Activated T-helper 2 cell treated with anti-CD3 and anti-CD28 coated beads, Interferon-gamma antibody, Interleukin-2, Interleukin-4, amounts not matched to agents 10 μg/mL and 5 μg/mL and 100 μg/mL, durations not matched to agents 14 hours and 24 hours and 36 hours (primary cell): ENCODE results near the gene GLP1R. TPM values are rescaled to one million over a fixed set of nuclear protein-coding genes. Genes with fewer than 3 reads are reported as not detected.

Experiments
- DNase-seq: peaks from one replicate; pipeline ENCODE4 v3.0.0; 2021; ENCODE audit warnings: low spot score
- H3K27ac Mint-ChIP-seq: one replicate; pipeline ENCODE4 v1.8.0; 2021; ENCODE audit warnings: mixed read lengths
- H3K27me3 Mint-ChIP-seq: one replicate; pipeline ENCODE4 v1.8.0; 2021; ENCODE audit warnings: low read depth, mixed read lengths
- H3K36me3 Mint-ChIP-seq: one replicate; pipeline ENCODE4 v1.8.0; 2021; ENCODE audit warnings: low read depth, mixed read lengths
- H3K4me1 Mint-ChIP-seq: one replicate; pipeline ENCODE4 v1.8.0; 2021; ENCODE audit warnings: low read depth, mixed read lengths
- H3K4me3 Mint-ChIP-seq: one replicate; pipeline ENCODE4 v1.8.0; 2021; ENCODE audit warnings: low read depth, mild to moderate bottlenecking, moderate library complexity, mixed read lengths
- H3K9me3 Mint-ChIP-seq: one replicate; pipeline ENCODE4 v1.8.0; 2021; ENCODE audit warnings: mixed read lengths
- intact Hi-C: fragments of 100-400 bp; cut with micrococcal nuclease; formaldehyde crosslinking; loops from one replicate; pipeline ENCODE4 v1.15.1; 2023
- total RNA-seq: library from RNA; stranded (reverse); gene quantifications from 2 replicates; pipeline ENCODE4 v1.2.3, GENCODE V29; 2022

Gene GLP1R
- total RNA-seq, 1 donor from 2014 or later, result 0.05 TPM

DNA sequence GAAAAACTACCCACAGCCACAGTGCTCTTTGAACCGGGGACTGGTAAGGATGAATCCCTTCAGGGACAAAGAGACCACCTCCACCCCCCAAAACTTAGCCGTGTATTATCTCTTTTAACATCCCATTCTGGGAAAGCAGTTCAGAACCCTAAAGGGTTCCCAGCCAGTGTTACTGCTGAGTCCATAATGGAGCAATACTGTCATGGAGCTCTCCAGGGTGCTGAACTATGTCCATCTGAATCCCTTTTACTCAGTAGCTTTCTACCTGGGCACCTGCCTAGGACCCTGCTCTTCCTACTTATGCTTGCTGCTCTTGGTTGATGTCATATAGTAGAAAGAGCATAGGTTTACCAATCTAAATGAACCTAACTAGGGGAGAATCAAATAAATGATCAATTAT, 88.7 kb downstream of the GLP1R start:
- peaks cover 5% of the 10 kb centered on the region for H3K27me3 Mint-ChIP-seq
- H3K4me3 Mint-ChIP-seq, result no peak overlapping the region
- H3K36me3 Mint-ChIP-seq, result no peaks in the 10 kb centered on the region
- intact Hi-C loops, result no loop called here
- peaks cover 6% of the 10 kb centered on the region for H3K4me1 Mint-ChIP-seq
- no peak overlapping the region for H3K27ac Mint-ChIP-seq
- DNase-seq, result peak; percentile 21
- no peaks in the 10 kb centered on the region for H3K9me3 Mint-ChIP-seq

Other genes starting within 250 kb of the GLP1R start
- 16.9 and 17.1 TPM in 2 replicates for gene SAYSD1, start 66.4 kb downstream of the GLP1R start, total RNA-seq
- gene KCNK5, start 180.7 kb downstream of the GLP1R start, total RNA-seq, result 41.5 and 42.6 TPM in 2 replicates